CD4-positive, alpha-beta T cell treated with Interleukin-10 for 1 hour (primary cell): ENCODE measurements around the gene RAB39A.
"Not testable (repeated sequence)": the region's sequence is repeated elsewhere in the genome, so short reads cannot be mapped to it uniquely, and the experiment has no call there.

Source experiments
- DNase-seq: peaks from one replicate; pipeline ENCODE4 v3.0.0-alpha.2; 2020

The RAB39A gene

GRCh38 chr11:107928046-107928766 is at the start of gene RAB39A:
TSS of gene RAB39A (plus strand) at chr11:107928448. CDS start at chr11:107928569, 121 bp downstream.
- peak; percentile 82 for DNase-seq

GRCh38 chr11:107881471-107881870 is 46.8 kb upstream of the RAB39A start:
- not testable (repeated sequence) for DNase-seq

GRCh38 chr11:107882095-107882820 is 46.0 kb upstream of the RAB39A start:
- DNase-seq = no peak

GRCh38 chr11:107898270-107898669 is 30.0 kb upstream of the RAB39A start:
- DNase-seq = peak; percentile 39

GRCh38 chr11:107908211-107908610 is 20.0 kb upstream of the RAB39A start:
- DNase-seq = no peak

- not testable (repeated sequence) for DNase-seq
Observed at GRCh38 chr11:107912415-107912814, 15.8 kb upstream of the RAB39A start.

GRCh38 chr11:107915229-107915628 is 13.0 kb upstream of the RAB39A start:
- no peak for DNase-seq

- peak; percentile 8 for DNase-seq
Observed at GRCh38 chr11:107916671-107917241, 11.5 kb upstream of the RAB39A start.

- DNase-seq = no peak
Observed at GRCh38 chr11:107921997-107922396, 6.3 kb upstream of the RAB39A start.

GRCh38 chr11:107923519-107923918 is 4.7 kb upstream of the RAB39A start:
- DNase-seq = not testable (repeated sequence)

GRCh38 chr11:107924306-107924705 is 3.9 kb upstream of the RAB39A start:
- no peak for DNase-seq

- DNase-seq = no peak
Observed at GRCh38 chr11:107927559-107927958, 689 bp upstream of the RAB39A start.

GRCh38 chr11:107928767-107929507 is 689 bp downstream of the RAB39A start:
- no peak for DNase-seq

GRCh38 chr11:107929611-107930200 is 1.5 kb downstream of the RAB39A start:
- no peak for DNase-seq

GRCh38 chr11:107931206-107931605 is 3.0 kb downstream of the RAB39A start:
- no peak for DNase-seq

GRCh38 chr11:107947904-107948303 is 19.7 kb downstream of the RAB39A start:
- DNase-seq = no peak

GRCh38 chr11:107948328-107948727 is 20.1 kb downstream of the RAB39A start:
- not testable (repeated sequence) for DNase-seq

- no peak for DNase-seq
Observed at GRCh38 chr11:107951155-107951554, 22.9 kb downstream of the RAB39A start.

GRCh38 chr11:107953446-107953845 is 25.2 kb downstream of the RAB39A start:
- no peak for DNase-seq

- DNase-seq = no peak
Observed at GRCh38 chr11:107956543-107956942, 28.3 kb downstream of the RAB39A start.

GRCh38 chr11:107957109-107957588 is 28.9 kb downstream of the RAB39A start:
- DNase-seq = no peak

GRCh38 chr11:107961480-107961879 is 33.2 kb downstream of the RAB39A start:
- no peak for DNase-seq

- DNase-seq = no peak
Observed at GRCh38 chr11:107962181-107962580, 33.9 kb downstream of the RAB39A start.
